SK-N-SH (cell line): Measurements from ENCODE around the gene PLCXD1. TPM values are rescaled to one million over a fixed set of nuclear protein-coding genes. Genes with fewer than 3 reads are reported as not detected.

Source experiments
- CTCF ChIA-PET: fragments of 300-600, 350-600 bp; formaldehyde crosslinking; extraction: SDS; loops from one replicate; lab custom pipeline; 2021; lab: Yijun Ruan, JAX
- POLR2A ChIA-PET: fragments of 350-600 bp; sonication (Branson Sonifier 250); formaldehyde crosslinking; extraction: SDS; loops from one replicate; lab custom pipeline; 2020; ENCODE audit warnings: antibody characterized with exemption, inconsistent platforms; lab: Yijun Ruan, JAX
- DNase-seq: peaks from one replicate; pipeline ENCODE4 v3.0.0; 2012
- H2AFZ ChIP-seq: fragments of 200-600 bp; sonication (generic); 2 replicates; pipeline ENCODE4 v1.8.1; 2016; ENCODE audit warnings: antibody characterized with exemption, mild to moderate bottlenecking, low read depth
- H3F3A ChIP-seq: fragments of 200-600 bp; sonication (generic); replicated peaks from 2 replicates; pipeline ENCODE3; 2016; ENCODE audit warnings: antibody characterized with exemption, mild to moderate bottlenecking; ENCODE audit not compliant: insufficient read depth
- H3K27ac ChIP-seq, 2 experiments: fragments of 200-500 bp in 1 of 2; fragments of 200-600 bp in 1 of 2; sonication (Bioruptor generic) in 1 of 2; sonication (generic), shearing (Covaris generic) in 1 of 2; 2 replicates each; pipeline versions ENCODE4 v1.5.1 to v1.6.1; 2014 to 2016; ENCODE audit warnings: low read depth in 2 of 2, inconsistent platforms in 1 of 2, low read length in 1 of 2, mild to moderate bottlenecking in 1 of 2, mixed read lengths in 1 of 2
- H3K27me3 ChIP-seq: fragments of 200-600 bp; sonication (generic), shearing (Covaris generic); 2 replicates; pipeline ENCODE4 v1.6.1; 2016; ENCODE audit warnings: mixed run types; ENCODE audit not compliant: insufficient read depth
- H3K36me3 ChIP-seq, 2 experiments: fragments of 200-500 bp in 1 of 2; fragments of 200-600 bp in 1 of 2; sonication (Bioruptor generic) in 1 of 2; sonication (generic) in 1 of 2; replicated peaks in 1 of 2; 2 replicates each; pipeline versions ENCODE3 to v1.5.1; 2014 to 2016; ENCODE audit warnings: low read length in 1 of 2, mild to moderate bottlenecking in 1 of 2; ENCODE audit not compliant: insufficient read depth in 2 of 2, control insufficient read depth in 1 of 2
- H3K4me1 ChIP-seq, 2 experiments: fragments of 200-500 bp in 1 of 2; fragments of 200-600 bp in 1 of 2; sonication (Bioruptor generic) in 1 of 2; sonication (generic), shearing (Covaris generic) in 1 of 2; 2 replicates each; pipeline versions ENCODE4 v1.5.1 to v1.6.1; 2014 to 2016; ENCODE audit warnings: low read depth in 1 of 2, low read length in 1 of 2, mixed run types in 1 of 2; ENCODE audit not compliant: insufficient read depth in 2 of 2, control insufficient read depth in 1 of 2
- H3K4me2 ChIP-seq: fragments of 200-600 bp; sonication (generic), shearing (Covaris generic); 2 replicates; pipeline ENCODE4 v1.6.1; 2017; ENCODE audit warnings: mixed run types
- H3K4me3 ChIP-seq, 2 experiments: fragments of 200-500 bp in 1 of 2; fragments of 200-600 bp in 1 of 2; sonication (Bioruptor generic) in 1 of 2; sonication (generic), shearing (Covaris generic) in 1 of 2; 2 replicates each; pipeline versions ENCODE4 v1.5.1 to v1.8.1; 2014 to 2016; ENCODE audit warnings: low read depth in 2 of 2, inconsistent platforms in 1 of 2, low read length in 1 of 2, mild to moderate bottlenecking in 1 of 2, mixed read lengths in 1 of 2, moderate library complexity in 1 of 2
- H3K79me2 ChIP-seq: fragments of 200-600 bp; sonication (generic); 2 replicates; pipeline ENCODE4 v1.8.1; 2017; ENCODE audit warnings: mild to moderate bottlenecking; ENCODE audit not compliant: insufficient read depth
- H3K9ac ChIP-seq: fragments of 200-600 bp; sonication (generic); 2 replicates; pipeline ENCODE4 v1.6.1; 2017; ENCODE audit warnings: mixed run types
- H3K9me2 ChIP-seq: fragments of 200-600 bp; sonication (generic); 2 replicates; pipeline ENCODE4 v1.6.1; 2017; ENCODE audit warnings: mixed run types
- H3K9me3 ChIP-seq: fragments of 200-600 bp; sonication (generic); 2 replicates; pipeline ENCODE4 v1.6.1; 2017; ENCODE audit warnings: mixed run types, mild to moderate bottlenecking, moderate library complexity
- H4K20me1 ChIP-seq: fragments of 200-600 bp; sonication (generic); 2 replicates; pipeline ENCODE4 v1.6.1; 2017; ENCODE audit warnings: mild to moderate bottlenecking, mixed run types; ENCODE audit not compliant: insufficient read depth
- CHD2 ChIP-seq: fragments of 150-350 bp; IDR thresholded peaks from 2 replicates; pipeline ENCODE4 v1.6.1; 2018; ENCODE audit warnings: low read length; ENCODE audit not compliant: partially characterized antibody
- CTCF ChIP-seq: fragments of 200-600 bp; sonication (generic); IDR thresholded peaks from 2 replicates; pipeline ENCODE4 v1.6.1; 2017; ENCODE audit warnings: antibody characterized with exemption, mild to moderate bottlenecking, moderate library complexity
- ELF1 ChIP-seq: IDR thresholded peaks from 2 replicates; pipeline ENCODE4 v1.4.0; 2012
- EZH2phosphoT487 ChIP-seq: fragments of 200-600 bp; sonication (generic); IDR thresholded peaks from 2 replicates; pipeline ENCODE4 v1.6.1; 2017; ENCODE audit warnings: low read depth, mixed run types, mild to moderate bottlenecking, antibody characterized with exemption, moderate library complexity, borderline replicate concordance
- MAX ChIP-seq: IDR thresholded peaks from 2 replicates; pipeline ENCODE4 v1.4.0; 2012; ENCODE audit warnings: low read depth
- MXI1 ChIP-seq: IDR thresholded peaks from 2 replicates; pipeline ENCODE4 v1.6.1; 2012; ENCODE audit warnings: mild to moderate bottlenecking, low read depth, low read length, improper control_type of control experiment
- NRF1 ChIP-seq: IDR thresholded peaks from 2 replicates; pipeline ENCODE4 v1.6.1; 2012; ENCODE audit warnings: low read depth, mild to moderate bottlenecking, low read length
- POLR2AphosphoS5 ChIP-seq: IDR thresholded peaks from 2 replicates; pipeline ENCODE4 v1.6.1; 2012; ENCODE audit warnings: low read depth, low read length
- RAD21 ChIP-seq: IDR thresholded peaks from 2 replicates; pipeline ENCODE4 v1.6.1; 2012; ENCODE audit warnings: mild to moderate bottlenecking, low read length
- RCOR1 ChIP-seq: fragments of 150-350 bp; IDR thresholded peaks from 2 replicates; pipeline ENCODE4 v1.6.1; 2017; ENCODE audit warnings: antibody characterized with exemption, low read length
- SMC3 ChIP-seq: IDR thresholded peaks from 2 replicates; pipeline ENCODE4 v1.6.1; 2012; ENCODE audit warnings: low read depth, low read length, improper control_type of control experiment
- TCF12 ChIP-seq: IDR thresholded peaks from 2 replicates; pipeline ENCODE4 v1.4.0; 2012
- YY1 ChIP-seq: IDR thresholded peaks from 2 replicates; pipeline ENCODE4 v1.4.0; 2012; ENCODE audit warnings: low read depth, mild to moderate bottlenecking
- WGBS: methylation state at CpG from one replicate; pipeline ENCODE4 v1.1.6; 2017; ENCODE audit warnings: low lambda C conversion rate; 5-methylcytosine and 5-hydroxymethylcytosine counted together
- polyA plus RNA-seq, 3 experiments: library from polyadenylated mRNA; depleted of rRNA; stranded (reverse); fragments of >200 nt; gene quantifications; 2 replicates each; pipeline ENCODE4 v1.2.3, GENCODE V29; 2012
- TF ChIP-seq, protein P1 (sequence below): IDR thresholded peaks from 2 replicates; pipeline ENCODE4 v1.6.1; 2012; ENCODE audit warnings: mild to moderate bottlenecking, low read depth, low read length, moderate library complexity

The PLCXD1 gene
- polyA plus RNA-seq, 1 of the 3 experiments (the other 2 are of a cell fraction) = 14.8 TPM

- Histone ChIP-seq H3K79me2 (no peaks in the 10 kb centered on the region), H2AFZ (no peak overlapping the region), H3K4me1 (no peaks in the 10 kb centered on the region), H3K9me3 (no peaks in the 10 kb centered on the region), H3K27ac (no peak overlapping the region), H3K9me2 (no peaks in the 10 kb centered on the region), H3F3A (no peaks in the 10 kb centered on the region), H3K4me2 (no peak overlapping the region), H3K4me3 (no peak overlapping the region), H3K9ac (no peak overlapping the region), H3K36me3 (peaks cover 0 to 5% of the 10 kb centered on the region in 2 experiments), H3K27me3 (no peaks in the 10 kb centered on the region), H4K20me1 (no peaks in the 10 kb centered on the region)
- ChIA-PET POLR2A (no interaction called here), CTCF (no interaction called here)
- TF ChIP-seq ELF1 = no peak
- TF ChIP-seq MXI1 = no peak
- no peak for TF ChIP-seq POLR2AphosphoS5
- TF ChIP-seq, protein P1, sequence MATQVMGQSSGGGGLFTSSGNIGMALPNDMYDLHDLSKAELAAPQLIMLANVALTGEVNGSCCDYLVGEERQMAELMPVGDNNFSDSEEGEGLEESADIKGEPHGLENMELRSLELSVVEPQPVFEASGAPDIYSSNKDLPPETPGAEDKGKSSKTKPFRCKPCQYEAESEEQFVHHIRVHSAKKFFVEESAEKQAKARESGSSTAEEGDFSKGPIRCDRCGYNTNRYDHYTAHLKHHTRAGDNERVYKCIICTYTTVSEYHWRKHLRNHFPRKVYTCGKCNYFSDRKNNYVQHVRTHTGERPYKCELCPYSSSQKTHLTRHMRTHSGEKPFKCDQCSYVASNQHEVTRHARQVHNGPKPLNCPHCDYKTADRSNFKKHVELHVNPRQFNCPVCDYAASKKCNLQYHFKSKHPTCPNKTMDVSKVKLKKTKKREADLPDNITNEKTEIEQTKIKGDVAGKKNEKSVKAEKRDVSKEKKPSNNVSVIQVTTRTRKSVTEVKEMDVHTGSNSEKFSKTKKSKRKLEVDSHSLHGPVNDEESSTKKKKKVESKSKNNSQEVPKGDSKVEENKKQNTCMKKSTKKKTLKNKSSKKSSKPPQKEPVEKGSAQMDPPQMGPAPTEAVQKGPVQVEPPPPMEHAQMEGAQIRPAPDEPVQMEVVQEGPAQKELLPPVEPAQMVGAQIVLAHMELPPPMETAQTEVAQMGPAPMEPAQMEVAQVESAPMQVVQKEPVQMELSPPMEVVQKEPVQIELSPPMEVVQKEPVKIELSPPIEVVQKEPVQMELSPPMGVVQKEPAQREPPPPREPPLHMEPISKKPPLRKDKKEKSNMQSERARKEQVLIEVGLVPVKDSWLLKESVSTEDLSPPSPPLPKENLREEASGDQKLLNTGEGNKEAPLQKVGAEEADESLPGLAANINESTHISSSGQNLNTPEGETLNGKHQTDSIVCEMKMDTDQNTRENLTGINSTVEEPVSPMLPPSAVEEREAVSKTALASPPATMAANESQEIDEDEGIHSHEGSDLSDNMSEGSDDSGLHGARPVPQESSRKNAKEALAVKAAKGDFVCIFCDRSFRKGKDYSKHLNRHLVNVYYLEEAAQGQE = no peak
- TF ChIP-seq SMC3 = no peak
- WGBS = 95% methylated on average over 34 of the region's 38 CpGs
- DNase-seq = no peak
Observed at GRCh38 chrX:337331-337831, 56.2 kb downstream of the PLCXD1 start.

DNA sequence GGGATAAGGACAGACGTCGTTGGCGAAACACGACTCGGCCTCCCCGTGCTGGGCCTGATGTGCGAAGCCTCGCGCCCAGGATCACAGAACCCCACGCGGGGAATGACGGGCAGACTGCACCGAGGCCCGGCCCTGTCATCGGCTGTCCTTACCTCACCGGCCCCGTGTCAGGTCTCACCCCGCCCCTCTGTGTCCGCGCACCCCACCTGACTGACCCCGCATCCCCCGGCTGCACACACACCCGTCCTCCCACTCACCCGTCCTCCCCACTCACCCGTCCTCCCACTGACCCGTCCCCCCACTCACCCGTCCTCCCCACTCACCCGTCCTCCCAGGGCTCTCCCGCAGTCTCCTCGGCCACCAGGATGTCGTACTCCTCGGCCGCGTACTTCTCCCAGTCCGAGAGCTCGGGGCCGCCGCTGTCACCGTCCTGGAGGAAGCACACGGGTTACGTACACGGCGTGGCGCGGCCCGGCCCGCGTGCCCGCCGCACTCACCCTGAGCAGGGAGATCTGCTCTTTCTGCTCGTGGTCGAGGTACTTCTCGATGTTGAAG lies 57.2 kb downstream of the PLCXD1 start:
- no peaks in the 10 kb centered on the region for H3K9me3 ChIP-seq

More for the DNA sequence above, 57.2 kb downstream of the PLCXD1 start:
- Histone ChIP-seq H4K20me1 (no peaks in the 10 kb centered on the region), H3K79me2 (no peaks in the 10 kb centered on the region), H3K27ac (no peak overlapping the region), H3K9ac (no peak overlapping the region), H3K4me2 (no peak overlapping the region), H3K36me3 (peaks cover 0 to 5% of the 10 kb centered on the region in 2 experiments), H2AFZ (no peak overlapping the region), H3K4me3 (no peak overlapping the region), H3F3A (no peaks in the 10 kb centered on the region), H3K27me3 (no peaks in the 10 kb centered on the region), H3K9me2 (no peaks in the 10 kb centered on the region), H3K4me1 (no peaks in the 10 kb centered on the region)
- no peak for DNase-seq
- 96% methylated on average over 52 of the region's 53 CpGs for WGBS
- ChIA-PET CTCF (no interaction called here), POLR2A (no interaction called here)
- TF ChIP-seq YY1 (no peak), CHD2 (no peak), POLR2AphosphoS5 (no peak), TCF12 (no peak), CTCF (no peak), RAD21 (no peak), RCOR1 (no peak), MAX (no peak), EZH2phosphoT487 (no peak), NRF1 (no peak)
